T47D (cell line): ENCODE measurements around the gene CHDH.

Source experiments
- DNase-seq, 2 experiments: peaks; one replicate each; pipeline versions ENCODE4 v3.0.0 to v3.0.0-alpha.2; 2011 to 2012; ENCODE audit warnings: low read depth in 1 of 2, low spot score in 1 of 2
- JUND ChIP-seq: IDR thresholded peaks from 2 replicates; pipeline ENCODE4 v1.6.1; 2012; ENCODE audit warnings: low read depth
- in situ Hi-C: cut with HindIII; loops from 2 replicates; pipeline ENCODE4 v1.10.0; 2016; ENCODE audit warnings: low sequenced_read_pairs, low pct_unique_long_range_greater_than_20kb

Gene CHDH

DNA sequence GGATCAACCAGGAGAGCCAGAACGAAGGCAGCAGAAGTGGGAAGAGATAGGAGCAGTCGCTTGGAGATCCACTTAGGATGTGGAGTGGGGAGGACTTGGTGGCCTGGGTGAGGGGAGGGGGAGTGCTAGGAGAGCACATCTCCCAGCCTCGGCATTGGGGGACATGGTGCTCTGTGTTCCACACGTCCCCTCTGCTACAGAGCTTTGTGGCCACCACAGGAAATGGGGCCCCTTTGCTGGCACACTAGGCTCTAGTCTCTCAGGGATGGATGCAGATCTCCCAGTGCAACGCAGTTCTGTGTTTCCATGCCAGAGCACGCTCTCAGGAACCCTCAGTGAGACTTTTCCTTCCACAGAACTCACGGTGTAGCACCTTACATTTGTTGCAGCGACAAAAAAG lies 68.8 kb downstream of the CHDH start:
- TF ChIP-seq JUND, result no peak
- in situ Hi-C loops, result no loop called here
- DNase-seq, result no peak

DNA sequence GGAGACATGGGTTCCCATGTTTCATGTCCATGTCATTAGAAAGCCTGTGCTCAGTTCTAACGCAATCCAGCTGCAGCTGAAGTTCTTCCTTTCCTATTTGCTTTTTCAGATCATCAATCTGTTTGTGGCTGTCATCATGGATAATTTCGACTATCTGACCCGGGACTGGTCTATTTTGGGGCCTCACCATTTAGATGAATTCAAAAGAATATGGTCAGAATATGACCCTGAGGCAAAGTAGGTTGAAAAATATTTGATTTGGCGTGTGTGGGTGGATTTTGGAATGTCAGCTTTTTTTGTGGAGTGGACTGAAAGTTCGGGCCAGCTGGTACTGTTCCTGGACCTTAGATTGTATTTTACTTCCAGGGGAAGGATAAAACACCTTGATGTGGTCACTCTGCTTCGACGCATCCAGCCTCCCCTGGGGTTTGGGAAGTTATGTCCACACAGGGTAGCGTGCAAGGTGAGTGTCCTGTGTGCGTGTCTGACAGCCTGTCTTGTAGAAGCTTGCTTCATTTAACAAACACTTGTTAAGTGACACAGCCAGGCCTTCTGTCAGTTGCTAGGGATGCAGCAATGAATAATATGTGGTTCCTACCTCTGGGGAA lies 69.6 kb downstream of the CHDH start:
- TF ChIP-seq JUND, result no peak
- in situ Hi-C loops, result no loop called here
- no peak for DNase-seq

DNA sequence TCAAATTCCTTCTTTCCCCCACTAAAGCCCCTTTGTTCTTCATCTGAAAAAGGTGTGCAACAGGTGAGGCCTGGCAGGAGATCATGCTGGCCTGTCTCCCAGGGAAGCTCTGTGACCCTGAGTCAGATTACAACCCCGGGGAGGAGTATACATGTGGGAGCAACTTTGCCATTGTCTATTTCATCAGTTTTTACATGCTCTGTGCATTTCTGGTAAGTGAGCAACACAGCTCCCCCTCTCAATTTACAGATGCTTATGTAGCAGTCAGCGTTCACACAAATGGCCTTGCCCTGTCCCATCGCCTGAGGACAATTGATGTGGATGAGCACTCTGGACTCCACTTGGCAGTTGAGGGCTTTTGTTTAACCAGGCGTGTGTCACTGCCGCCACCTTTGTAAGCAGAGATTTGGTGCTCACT lies 70.4 kb downstream of the CHDH start:
- TF ChIP-seq JUND, result no peak

DNA sequence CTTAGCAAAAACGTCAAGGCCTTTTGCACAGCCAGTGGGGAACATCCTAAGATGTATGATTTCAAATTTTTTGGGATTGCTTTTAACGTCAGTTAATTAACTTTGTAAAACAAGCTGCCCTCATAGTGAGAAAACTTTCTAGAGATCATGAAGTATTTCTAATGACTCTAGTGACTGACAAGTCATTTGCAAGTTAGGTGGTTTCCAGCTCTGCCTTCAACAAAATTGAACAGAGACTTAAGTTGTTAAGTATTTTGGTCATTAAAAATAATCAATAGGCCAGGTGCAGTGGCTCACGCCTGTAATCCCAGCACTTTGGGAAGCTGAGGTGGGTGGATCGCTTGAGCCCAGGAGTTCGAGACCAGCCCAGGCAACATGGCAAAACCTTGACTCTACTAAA lies 71.2 kb downstream of the CHDH start:
- in situ Hi-C loops, result no loop called here
- DNase-seq, result no peak
- no peak for TF ChIP-seq JUND

More for the DNA sequence above, 70.4 kb downstream of the CHDH start:
- DNase-seq, result no peak
- in situ Hi-C loops, result no loop called here

DNA sequence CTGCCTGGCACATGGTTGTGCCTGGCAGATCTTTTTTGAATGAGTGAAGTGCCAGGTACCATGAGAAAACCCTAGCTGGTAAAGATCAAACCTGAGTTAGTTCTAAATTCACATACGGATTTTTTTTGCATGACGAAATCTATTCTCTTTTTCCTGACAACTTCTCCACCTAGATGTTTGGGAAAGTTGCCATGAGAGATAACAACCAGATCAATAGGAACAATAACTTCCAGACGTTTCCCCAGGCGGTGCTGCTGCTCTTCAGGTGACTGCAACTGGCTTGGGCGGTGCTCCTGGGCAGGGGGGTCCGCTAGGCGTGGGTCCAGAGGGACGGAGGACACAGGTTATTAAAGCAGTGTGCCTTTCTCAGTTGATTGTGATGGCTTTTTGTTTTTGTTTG lies 71.8 kb downstream of the CHDH start:
- in situ Hi-C loops, result no loop called here
- no peak for DNase-seq
- no peak for TF ChIP-seq JUND

DNA sequence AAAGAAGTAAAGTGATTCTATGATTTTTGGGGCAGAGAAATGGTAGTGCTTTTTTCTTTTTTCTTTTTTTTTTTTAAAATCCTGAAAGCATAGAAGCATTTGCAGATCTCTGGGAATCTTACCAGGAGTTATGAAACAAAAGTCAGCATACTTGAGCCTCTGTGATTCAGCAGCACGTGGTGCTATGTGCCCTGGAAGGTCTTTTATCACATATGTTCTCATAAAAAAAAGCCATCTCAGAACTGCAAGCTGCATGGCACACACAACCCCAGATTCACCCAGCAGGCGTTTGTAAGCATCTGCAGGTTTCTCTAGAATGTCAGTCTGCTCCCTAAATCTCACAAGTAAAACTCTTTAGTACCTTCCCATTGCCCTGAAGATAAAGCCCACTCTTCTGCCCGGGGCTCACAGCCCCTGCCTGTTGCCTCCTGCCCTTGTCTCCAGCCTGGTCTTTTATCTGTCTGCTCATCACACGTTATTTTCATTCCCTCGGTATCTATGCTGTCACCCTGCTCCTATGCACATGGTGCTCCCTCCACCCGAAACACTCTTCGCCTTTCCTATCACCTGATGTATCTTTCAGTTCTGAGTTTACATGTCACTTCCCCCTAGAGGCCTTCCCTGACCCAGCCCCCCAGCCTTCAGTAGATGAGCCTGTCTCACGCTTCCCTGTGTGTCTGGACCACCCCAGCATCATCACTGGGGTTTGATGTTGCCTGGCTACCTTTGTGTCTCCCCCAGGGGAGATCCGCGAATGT lies 72.4 kb downstream of the CHDH start:
- in situ Hi-C loops, result no loop called here
- TF ChIP-seq JUND, result no peak
- no peak for DNase-seq

DNA sequence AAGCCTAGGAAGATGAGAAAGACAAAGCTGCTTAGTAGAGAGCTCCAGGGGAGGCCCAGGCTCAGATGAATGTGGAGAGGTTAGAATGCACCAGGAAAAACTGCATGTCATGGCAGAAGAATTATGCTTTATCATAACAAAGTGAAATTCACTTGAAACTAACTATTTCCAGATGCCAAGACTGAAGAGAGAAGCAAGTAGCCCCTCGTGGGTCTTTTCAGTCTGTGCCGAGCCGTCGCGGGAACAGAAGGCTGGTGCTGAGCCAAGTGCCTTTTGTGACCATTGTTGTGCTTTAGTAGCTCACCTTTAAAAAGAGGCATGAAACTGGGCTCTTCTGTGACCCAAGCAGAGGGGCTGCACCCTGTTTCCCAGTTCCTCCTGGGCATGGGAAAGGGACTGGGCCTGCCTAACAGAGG lies 73.2 kb downstream of the CHDH start:
- no peak for TF ChIP-seq JUND
- no peak for DNase-seq
- in situ Hi-C loops, result no loop called here

DNA sequence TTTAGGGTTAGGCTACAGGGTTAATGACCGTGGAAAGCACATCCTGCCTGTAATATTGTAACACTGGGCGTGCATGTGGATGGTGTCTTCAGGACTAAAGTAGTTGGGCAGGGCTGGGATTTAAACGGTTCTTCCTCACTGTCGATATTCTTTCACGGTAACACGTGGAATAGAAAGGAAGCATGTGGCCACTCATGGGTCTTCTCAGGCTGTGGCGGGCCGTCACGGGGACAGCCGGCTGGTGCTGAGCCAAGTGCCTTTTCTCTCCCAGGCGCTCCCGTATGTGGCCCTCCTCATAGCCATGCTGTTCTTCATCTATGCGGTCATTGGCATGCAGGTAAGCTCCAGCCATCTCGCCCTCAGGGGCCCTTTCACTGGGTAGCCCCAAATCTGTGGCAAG lies 73.7 kb downstream of the CHDH start:
- TF ChIP-seq JUND, result no peak
- no peak for DNase-seq
- in situ Hi-C loops, result no loop called here

DNA sequence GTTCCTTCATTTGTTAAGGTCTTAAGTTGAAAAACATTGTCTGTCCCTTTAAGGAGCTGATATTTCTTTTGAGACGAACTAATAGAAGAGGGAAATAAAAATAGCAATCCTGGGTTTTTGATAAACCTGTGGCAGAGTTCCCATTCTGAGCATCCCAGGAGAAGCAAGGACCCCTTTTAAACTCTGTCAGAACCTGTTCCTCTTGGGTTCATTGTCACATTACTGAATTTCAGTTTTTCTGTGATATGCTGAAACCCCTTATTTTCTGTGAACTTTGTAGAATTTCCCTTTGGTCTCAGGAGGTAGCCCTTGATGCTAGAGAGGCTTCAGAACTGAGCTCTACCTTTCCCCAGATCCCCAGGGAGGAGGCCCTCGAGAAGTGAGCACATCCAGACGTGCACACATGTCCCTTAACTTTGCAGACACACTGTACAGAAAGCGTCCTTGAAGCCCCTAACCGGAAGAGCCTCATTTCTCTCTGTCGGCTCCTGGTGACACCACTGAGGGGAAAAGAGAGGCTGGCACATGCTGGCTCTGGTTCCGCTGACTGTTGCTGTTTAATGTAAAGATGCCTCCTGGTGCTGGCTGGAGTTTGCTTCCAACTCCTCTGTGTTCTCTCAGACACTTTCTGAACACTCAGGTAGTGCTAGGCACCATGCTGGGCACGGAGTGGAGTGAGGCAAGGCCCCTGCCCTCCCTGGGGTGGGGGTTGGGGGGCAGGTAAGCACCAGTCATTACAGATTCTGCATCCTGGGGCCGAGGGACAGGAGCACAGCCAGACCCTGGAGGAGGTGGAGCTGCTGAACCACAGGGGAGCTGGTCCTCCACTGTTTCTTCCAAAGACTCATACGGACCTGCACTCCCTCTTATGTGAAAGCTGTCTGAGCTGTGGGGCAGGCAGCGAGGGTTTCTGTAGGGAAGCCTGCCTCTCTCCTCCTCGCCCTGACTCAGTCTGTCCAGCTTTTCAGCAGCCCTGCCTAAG lies 77.5 kb downstream of the CHDH start:
- in situ Hi-C loops, result no loop called here
- TF ChIP-seq JUND, result no peak
- DNase-seq, result no peak

DNA sequence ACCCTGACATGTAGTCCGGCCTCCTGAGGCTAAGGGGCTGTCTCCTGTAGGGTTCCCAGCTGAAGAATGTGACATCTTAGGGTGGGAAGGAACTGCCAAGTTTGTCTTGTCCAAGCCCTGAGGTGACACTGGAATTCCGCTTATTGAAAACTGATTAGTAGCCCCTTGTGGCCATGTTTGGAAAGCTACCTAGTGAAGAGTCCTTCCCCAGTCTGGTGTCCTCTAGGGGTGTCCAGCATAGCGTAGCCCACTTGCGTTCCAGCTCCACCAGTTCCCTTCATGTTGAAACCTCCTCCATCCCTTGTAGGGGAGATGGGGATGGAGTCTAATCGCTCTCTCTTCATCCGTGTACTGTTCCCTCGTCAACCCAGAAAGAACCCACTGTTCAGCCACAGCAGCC lies 79.5 kb downstream of the CHDH start:
- no peak for DNase-seq
- no peak for TF ChIP-seq JUND
- in situ Hi-C loops, result no loop called here

DNA sequence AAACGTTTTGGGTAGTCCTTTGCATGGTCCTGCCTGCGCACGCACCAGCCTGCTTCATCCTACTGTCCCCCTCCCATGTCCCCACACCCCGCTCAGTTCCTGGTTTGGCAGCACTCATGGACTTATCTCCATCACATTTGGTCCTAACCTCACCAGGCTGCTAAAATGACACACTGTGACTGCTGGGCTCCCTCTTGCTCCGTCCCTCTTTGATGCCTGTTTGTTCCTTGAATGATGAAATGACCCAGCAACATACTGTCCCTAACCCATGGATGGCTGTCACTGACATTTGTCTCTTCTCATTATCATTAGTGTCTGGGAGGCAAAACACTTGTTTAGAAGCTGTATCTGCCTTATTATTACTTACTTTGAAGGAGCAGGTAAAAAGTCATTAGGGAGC lies 80.5 kb downstream of the CHDH start:
- DNase-seq, result no peak
- in situ Hi-C loops, result no loop called here
- no peak for TF ChIP-seq JUND

DNA sequence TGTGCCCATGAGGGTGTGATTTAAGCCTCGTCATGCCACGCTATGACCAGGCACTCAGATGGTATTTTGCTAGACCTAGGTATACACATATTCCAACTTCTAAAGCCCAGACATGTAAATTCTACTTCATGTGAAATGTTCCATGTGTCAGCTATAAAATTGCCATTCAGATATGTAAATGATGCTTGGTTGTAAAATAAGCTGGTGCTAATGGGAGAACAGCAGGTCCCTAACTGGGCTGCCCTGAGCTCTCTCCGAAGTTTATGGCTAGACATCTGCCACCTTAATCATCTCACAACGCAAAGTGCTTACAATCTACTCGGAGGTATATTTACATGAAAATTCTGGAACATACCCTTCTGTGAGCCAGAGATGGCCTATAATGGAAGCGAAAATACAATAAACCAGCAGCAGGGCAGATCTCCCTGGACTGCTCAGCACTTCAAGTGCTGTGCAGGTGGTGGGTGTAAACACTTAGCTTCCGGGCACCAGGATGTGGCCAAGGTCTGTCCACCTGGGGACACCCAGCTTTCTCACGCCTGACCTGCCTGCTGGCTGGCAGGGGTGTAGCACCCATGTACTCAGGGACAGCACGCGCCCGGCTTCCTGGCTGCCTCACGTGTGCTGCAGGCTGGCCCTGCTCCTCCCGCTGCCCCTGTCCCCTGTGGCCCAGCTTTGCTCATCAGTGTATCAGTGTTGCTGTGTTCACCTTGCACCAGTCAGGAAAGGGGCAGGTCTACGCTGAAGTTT lies 82.0 kb downstream of the CHDH start:
- in situ Hi-C loops, result no loop called here
- TF ChIP-seq JUND, result no peak
- no peak for DNase-seq

DNA sequence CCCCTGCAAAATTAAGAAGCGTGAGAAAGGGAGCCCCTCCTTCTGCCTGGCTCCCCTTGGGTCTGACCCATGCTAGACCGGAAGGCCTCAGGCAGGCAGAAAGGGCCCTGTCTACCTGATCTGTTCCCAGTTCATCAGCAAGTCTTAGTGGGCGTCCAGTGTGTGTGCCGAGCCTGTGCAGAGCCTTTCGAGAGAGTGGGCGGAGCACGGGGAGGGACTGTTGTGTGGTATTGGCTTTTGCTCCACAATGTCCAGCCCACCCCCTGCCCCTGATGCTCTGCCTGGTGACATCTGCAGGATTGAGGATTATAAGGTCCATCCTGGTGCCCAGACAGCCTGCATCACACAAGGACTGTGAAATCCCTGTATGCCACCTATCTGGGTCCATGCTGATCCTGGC lies 82.9 kb downstream of the CHDH start:
- no peak for TF ChIP-seq JUND
- in situ Hi-C loops, result no loop called here
- no peak for DNase-seq
